ENCODE measurements around the gene URB1. TPM values are rescaled to one million over a fixed set of nuclear protein-coding genes. Genes with fewer than 3 reads are reported as not detected.

The URB1 gene
- polyA plus RNA-seq, 1 of the 3 experiments (the other 2 are of a cell fraction) = 9.9 TPM

- Histone ChIP-seq H3K9ac (peak overlapping the region; percentile 97; the same call in 1 of the 2 replicates), H3K79me2 (ENCODE audit: insufficient read depth) (peaks cover 69% of the 10 kb centered on the region), H3F3A (replicated peaks; ENCODE audit: insufficient read depth) (peaks cover 14% of the 10 kb centered on the region), H3K36me3 (replicated peaks in 1 of 2; ENCODE audit: control insufficient read depth in 1 of 2, insufficient read depth in 2 of 2, low read length in 1 of 2) (no peaks in the 10 kb centered on the region), H3K4me1 (ENCODE audit: control insufficient read depth in 1 of 2, insufficient read depth in 2 of 2, low read depth in 1 of 2, low read length in 1 of 2) (peaks cover 13% of the 10 kb centered on the region in 2 experiments; a peak in 3 of 4 replicates), H3K4me3 (ENCODE audit: low read depth in 2 of 2, low read length in 1 of 2) (peak overlapping the region in 1 of 2 experiments; percentile 72; a peak in 1 of 4 replicates), H4K20me1 (ENCODE audit: insufficient read depth) (no peaks in the 10 kb centered on the region), H3K9me3 (no peaks in the 10 kb centered on the region), H2AFZ (ENCODE audit: low read depth) (no peak overlapping the region), H3K9me2 (no peaks in the 10 kb centered on the region), H3K27me3 (ENCODE audit: insufficient read depth) (no peaks in the 10 kb centered on the region), H3K4me2 (peak overlapping the region; percentile 97), H3K27ac (ENCODE audit: low read depth in 2 of 2, low read length in 1 of 2) (peak overlapping the region in 1 of 2 experiments; percentile 81; a peak in 2 of 4 replicates)
- WGBS (ENCODE audit: low lambda C conversion rate) = 75% methylated on average over 8 of the region's 8 CpGs
- ChIA-PET POLR2A (no interaction called here), CTCF (interaction anchor here (0.7 to 2.8 kb wide), 12 partner anchors 8 to 193 kb away, joined by 3 to 27 read pairs (median 4); no protein-coding TSS in a partner anchor)
- TF ChIP-seq RAD21 (IDR thresholded peaks at IDR 0.05; ENCODE audit: low read length) = peak; percentile 74
- no peak for TF ChIP-seq RFX5 (IDR thresholded peaks at IDR 0.05; ENCODE audit: low read length)
- TF ChIP-seq SMC3 (IDR thresholded peaks at IDR 0.05; ENCODE audit: low read depth, low read length) = peak; percentile 66
- TF ChIP-seq MXI1 (IDR thresholded peaks at IDR 0.05; ENCODE audit: low read depth, low read length) = no peak
- TF ChIP-seq GATA2 (CRISPR knock-in tag; IDR thresholded peaks at IDR 0.05) = peak; percentile 60; the same call in 1 of the 2 replicates
- peak; percentile 23; the same call in 1 of the 2 replicates for TF ChIP-seq YY1 (IDR thresholded peaks at IDR 0.05; ENCODE audit: low read depth)
- TF ChIP-seq TCF12 (IDR thresholded peaks at IDR 0.05) = peak; percentile 23; the same call in 1 of the 2 replicates
- peak; percentile 70 for TF ChIP-seq CTCF (IDR thresholded peaks at IDR 0.05)
- TF ChIP-seq EP300 (IDR thresholded peaks at IDR 0.05; ENCODE audit: borderline replicate concordance in 1 of 2, low read depth in 1 of 2, low read length in 1 of 2) = no peak
- DNase-seq = peak; percentile 42
Measured at GRCh38 chr21:32414579-32415358, 22.0 kb upstream of the URB1 start.

GRCh38 chr21:32413697-32414578 is 21.1 kb upstream of the URB1 start:
- TF ChIP-seq CTCF (IDR thresholded peaks at IDR 0.05) (no peak), GATA2 (CRISPR knock-in tag; IDR thresholded peaks at IDR 0.05) (no peak), YY1 (IDR thresholded peaks at IDR 0.05; ENCODE audit: low read depth) (no peak), TAF1 (IDR thresholded peaks at IDR 0.05; ENCODE audit: borderline replicate concordance, low read depth, low read length) (no peak), POLR2AphosphoS5 (IDR thresholded peaks at IDR 0.05; ENCODE audit: low read depth, low read length) (no peak), NRF1 (IDR thresholded peaks at IDR 0.05; ENCODE audit: low read depth, low read length) (no peak)
- TF ChIP-seq, protein P1, sequence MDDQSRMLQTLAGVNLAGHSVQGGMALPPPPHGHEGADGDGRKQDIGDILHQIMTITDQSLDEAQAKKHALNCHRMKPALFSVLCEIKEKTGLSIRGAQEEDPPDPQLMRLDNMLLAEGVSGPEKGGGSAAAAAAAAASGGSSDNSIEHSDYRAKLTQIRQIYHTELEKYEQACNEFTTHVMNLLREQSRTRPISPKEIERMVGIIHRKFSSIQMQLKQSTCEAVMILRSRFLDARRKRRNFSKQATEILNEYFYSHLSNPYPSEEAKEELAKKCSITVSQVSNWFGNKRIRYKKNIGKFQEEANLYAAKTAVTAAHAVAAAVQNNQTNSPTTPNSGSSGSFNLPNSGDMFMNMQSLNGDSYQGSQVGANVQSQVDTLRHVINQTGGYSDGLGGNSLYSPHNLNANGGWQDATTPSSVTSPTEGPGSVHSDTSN (IDR thresholded peaks at IDR 0.05) = no peak
- TF ChIP-seq, protein P2, sequence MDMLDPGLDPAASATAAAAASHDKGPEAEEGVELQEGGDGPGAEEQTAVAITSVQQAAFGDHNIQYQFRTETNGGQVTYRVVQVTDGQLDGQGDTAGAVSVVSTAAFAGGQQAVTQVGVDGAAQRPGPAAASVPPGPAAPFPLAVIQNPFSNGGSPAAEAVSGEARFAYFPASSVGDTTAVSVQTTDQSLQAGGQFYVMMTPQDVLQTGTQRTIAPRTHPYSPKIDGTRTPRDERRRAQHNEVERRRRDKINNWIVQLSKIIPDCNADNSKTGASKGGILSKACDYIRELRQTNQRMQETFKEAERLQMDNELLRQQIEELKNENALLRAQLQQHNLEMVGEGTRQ (IDR thresholded peaks at IDR 0.05; ENCODE audit: borderline replicate concordance, low read depth, low read length) = no peak
- peak overlapping the region in 1 of 2 experiments; percentile 72; a peak in 2 of 4 replicates for H3K4me3 ChIP-seq (ENCODE audit: low read depth in 2 of 2, low read length in 1 of 2)
- no peaks in the 10 kb centered on the region for H3K9me2 ChIP-seq
- H3F3A ChIP-seq (replicated peaks; ENCODE audit: insufficient read depth) = peaks cover 15% of the 10 kb centered on the region
- WGBS (ENCODE audit: low lambda C conversion rate) = 80% methylated on average over 7 of the region's 7 CpGs
- ChIA-PET CTCF (interaction anchor here (0.7 to 2.8 kb wide), 11 partner anchors 9 to 194 kb away, joined by 3 to 27 read pairs (median 8); no protein-coding TSS in a partner anchor), POLR2A (no interaction called here)
- H3K9me3 ChIP-seq = no peaks in the 10 kb centered on the region
- H3K9ac ChIP-seq = peak overlapping the region; percentile 97; the same call in 1 of the 2 replicates
- H2AFZ ChIP-seq (ENCODE audit: low read depth) = no peak overlapping the region
- no peaks in the 10 kb centered on the region for H3K27me3 ChIP-seq (ENCODE audit: insufficient read depth)
- no peaks in the 10 kb centered on the region for H3K36me3 ChIP-seq (replicated peaks in 1 of 2; ENCODE audit: control insufficient read depth in 1 of 2, insufficient read depth in 2 of 2, low read length in 1 of 2)
- H3K79me2 ChIP-seq (ENCODE audit: insufficient read depth) = peaks cover 61% of the 10 kb centered on the region
- H3K4me1 ChIP-seq (ENCODE audit: control insufficient read depth in 1 of 2, insufficient read depth in 2 of 2, low read depth in 1 of 2, low read length in 1 of 2) = peaks cover 13% of the 10 kb centered on the region in 2 experiments; a peak in 3 of 4 replicates
- peak overlapping the region; percentile 97 for H3K4me2 ChIP-seq
- H3K27ac ChIP-seq (ENCODE audit: low read depth in 2 of 2, low read length in 1 of 2) = peak overlapping the region in 1 of 2 experiments; percentile 81; a peak in 2 of 4 replicates
- DNase-seq = no peak
- no peaks in the 10 kb centered on the region for H4K20me1 ChIP-seq (ENCODE audit: insufficient read depth)
